Peyer's patch (tissue), 4 donors: ENCODE data around the gene SLC5A5. TPM values are rescaled to one million over a fixed set of nuclear protein-coding genes. Genes with fewer than 3 reads are reported as not detected.
"Not testable (repeated sequence)": the region's sequence is repeated elsewhere in the genome, so short reads cannot be mapped to it uniquely, and the experiment has no call there.

Source experiments
- DNase-seq, 3 donors: peaks; one replicate each; pipeline ENCODE4 v3.0.0-alpha.2; 2017 to 2019
- H3K27ac ChIP-seq, 4 donors: fragments of 200-600 bp; sonication (generic); one replicate each; pipeline ENCODE4 v1.5.1; 2016 to 2019
- H3K27me3 ChIP-seq, 2 donors: fragments of 200-600 bp; sonication (generic); one replicate each; pipeline ENCODE4 v1.5.1; 2019
- H3K36me3 ChIP-seq, 3 donors: fragments of 200-600 bp; sonication (generic); one replicate each; pipeline ENCODE4 v1.5.1; 2016 to 2019
- H3K4me1 ChIP-seq, 4 donors: fragments of 200-600 bp; sonication (generic); one replicate each; pipeline ENCODE4 v1.5.1; 2016 to 2019
- H3K4me3 ChIP-seq, 4 donors: fragments of 200-600 bp; sonication (generic); 1 replicate in 3 of 4; 2 replicates in 1 of 4; pipeline ENCODE4 v1.5.1; 2016 to 2019; ENCODE audit warnings: mild to moderate bottlenecking in 1 of 4
- H3K9me3 ChIP-seq, 4 donors: fragments of 200-600 bp; sonication (generic); one replicate each; pipeline ENCODE4 v1.5.1; 2016 to 2019; ENCODE audit warnings: mild to moderate bottlenecking in 1 of 4
- CTCF ChIP-seq, 6 experiments: fragments of 450-650 bp in 4 of 6; fragments of 200-600 bp in 2 of 6; sonication (generic) in 1 of 6; IDR thresholded peaks; one replicate each; pipeline ENCODE4 v1.5.1; 2017 to 2019; ENCODE audit warnings: antibody characterized with exemption in 6 of 6, mild to moderate bottlenecking in 3 of 6, moderate library complexity in 1 of 6
- POLR2A ChIP-seq, 2 donors: fragments of 450-650 bp; IDR thresholded peaks; one replicate each; pipeline ENCODE4 v1.5.1; 2017; ENCODE audit warnings: antibody characterized with exemption in 2 of 2, mild to moderate bottlenecking in 2 of 2, moderate library complexity in 2 of 2
- total RNA-seq, 4 donors: library from RNA; depleted of rRNA; stranded (reverse); fragments of >200 nt; gene quantifications; one replicate each; pipeline ENCODE4 v1.1.0, GENCODE V29; 2016

SLC5A5 gene
- total RNA-seq, 4 donors from 2014 or later: not detected

- TF ChIP-seq POLR2A (IDR thresholded peaks at IDR 0.05): no peak
- TF ChIP-seq CTCF (IDR thresholded peaks at IDR 0.05): no peak
- Histone ChIP-seq H3K36me3 (no peaks in the 10 kb centered on the region), H3K27me3 (no peaks in the 10 kb centered on the region), H3K4me1 (no peaks in the 10 kb centered on the region), H3K9me3 (peaks cover 0 to 15% (median 4%) of the 10 kb centered on the region in 4 donors), H3K27ac (no peak overlapping the region), H3K4me3 (no peak overlapping the region)
- no peak for DNase-seq
Measured at GRCh38 chr19:17915940-17916593, 44.3 kb downstream of the SLC5A5 start.

- not testable (repeated sequence) for H3K36me3 ChIP-seq, H3K4me1 ChIP-seq, H3K27ac ChIP-seq, H3K27me3 ChIP-seq, DNase-seq, H3K4me3 ChIP-seq
- H3K9me3 ChIP-seq: peaks cover 0 to 10% (median under 1%) of the 10 kb centered on the region in 4 donors
Measured at GRCh38 chr19:17918151-17918550, 46.4 kb downstream of the SLC5A5 start.

- DNase-seq: not testable (repeated sequence)
Measured at GRCh38 chr19:17919122-17919521, 47.4 kb downstream of the SLC5A5 start.

GRCh38 chr19:17920527-17920926 is 48.8 kb downstream of the SLC5A5 start:
- H3K4me3 ChIP-seq: no peak overlapping the region
- H3K27me3 ChIP-seq: no peaks in the 10 kb centered on the region
- no peaks in the 10 kb centered on the region for H3K4me1 ChIP-seq
- H3K9me3 ChIP-seq: no peaks in the 10 kb centered on the region
- TF ChIP-seq POLR2A (IDR thresholded peaks at IDR 0.05) (no peak), CTCF (IDR thresholded peaks at IDR 0.05) (no peak)
- H3K36me3 ChIP-seq: no peaks in the 10 kb centered on the region
- no peak for DNase-seq
- H3K27ac ChIP-seq: no peak overlapping the region

More at GRCh38 chr19:17919122-17919521, 47.4 kb downstream of the SLC5A5 start:
- H3K27me3 ChIP-seq, H3K9me3 ChIP-seq, H3K36me3 ChIP-seq, H3K4me3 ChIP-seq, H3K27ac ChIP-seq, H3K4me1 ChIP-seq: not testable (repeated sequence)

- H3K27me3 ChIP-seq: no peaks in the 10 kb centered on the region
- H3K9me3 ChIP-seq: no peaks in the 10 kb centered on the region
- TF ChIP-seq CTCF (IDR thresholded peaks at IDR 0.05) (no peak), POLR2A (IDR thresholded peaks at IDR 0.05) (no peak)
- no peak overlapping the region for H3K4me3 ChIP-seq
- DNase-seq: no peak
- H3K36me3 ChIP-seq: no peaks in the 10 kb centered on the region
- H3K27ac ChIP-seq: no peak overlapping the region
- H3K4me1 ChIP-seq: no peaks in the 10 kb centered on the region
Measured at GRCh38 chr19:17922138-17922537, 50.4 kb downstream of the SLC5A5 start.

GRCh38 chr19:17926044-17926443 is 54.3 kb downstream of the SLC5A5 start:
- no peaks in the 10 kb centered on the region for H3K27me3 ChIP-seq
- no peak for DNase-seq
- TF ChIP-seq POLR2A (IDR thresholded peaks at IDR 0.05) (no peak), CTCF (IDR thresholded peaks at IDR 0.05) (no peak)
- H3K9me3 ChIP-seq: no peaks in the 10 kb centered on the region
- no peaks in the 10 kb centered on the region for H3K36me3 ChIP-seq
- no peak overlapping the region for H3K4me3 ChIP-seq
- no peaks in the 10 kb centered on the region for H3K4me1 ChIP-seq
- no peak overlapping the region for H3K27ac ChIP-seq

- TF ChIP-seq CTCF (IDR thresholded peaks at IDR 0.05) (no peak), POLR2A (IDR thresholded peaks at IDR 0.05) (no peak)
- Histone ChIP-seq H3K4me3 (no peak overlapping the region), H3K27ac (no peak overlapping the region), H3K9me3 (no peaks in the 10 kb centered on the region), H3K36me3 (no peaks in the 10 kb centered on the region), H3K4me1 (peaks cover 0 to 14% (median 9%) of the 10 kb centered on the region in 4 donors), H3K27me3 (no peaks in the 10 kb centered on the region)
- no peak for DNase-seq
Measured at GRCh38 chr19:17929056-17929455, 57.3 kb downstream of the SLC5A5 start.
